ENCODE data around the gene LRRC17. TPM values are rescaled to one million over a fixed set of nuclear protein-coding genes. Genes with fewer than 3 reads are reported as not detected.

LRRC17 gene
- total RNA-seq, 1 donor = 12.3 TPM

- Histone ChIP-seq H3K36me3 (ENCODE audit: insufficient read depth, low read length) (no peaks in the 10 kb centered on the region), H2AFZ (ENCODE audit: low read length) (no peak overlapping the region), H4K20me1 (ENCODE audit: insufficient read depth, low read length) (no peaks in the 10 kb centered on the region), H3K9me3 (ENCODE audit: low read depth, low read length) (no peaks in the 10 kb centered on the region), H3K4me1 (ENCODE audit: insufficient read depth, low read length) (peaks cover 41% of the 10 kb centered on the region), H3K27ac (ENCODE audit: low read depth, low read length) (no peak overlapping the region), H3K4me3 (ENCODE audit: insufficient read depth, low read length) (no peak overlapping the region), H3K27me3 (ENCODE audit: insufficient read depth, low read length) (no peaks in the 10 kb centered on the region), H3K4me2 (ENCODE audit: insufficient read depth, low read length) (no peak overlapping the region), H3K79me2 (ENCODE audit: insufficient read depth, low read length) (no peaks in the 10 kb centered on the region)
- DNase-seq (ENCODE audit: insufficient read length, low spot score, missing footprints) = no peak
- TF ChIP-seq CTCF (IDR thresholded peaks at IDR 0.05; ENCODE audit: extremely low read depth, low read depth, low read length) = no peak
Observed at GRCh38 chr7:102994567-102994966, 81.8 kb downstream of the LRRC17 start.

Other genes with a start within 250 kb of the LRRC17 start
- gene POLR2J2, start 241.3 kb upstream of the LRRC17 start, total RNA-seq = 2.5 and 8.3 TPM in 2 replicates
- gene FAM185A, start 164.0 kb upstream of the LRRC17 start, total RNA-seq = 7.6 and 9.1 TPM in 2 replicates
- 2.1 and 2.2 TPM in 2 replicates for gene FBXL13, start 161.8 kb downstream of the LRRC17 start, total RNA-seq
- gene ARMC10, start 162.1 kb downstream of the LRRC17 start, total RNA-seq = 34.4 and 45.1 TPM in 2 replicates
- 8.5 and 10.1 TPM in 2 replicates for gene NAPEPLD, start 236.1 kb downstream of the LRRC17 start, total RNA-seq